ENCODE data around the gene FBXL7.

DNA sequence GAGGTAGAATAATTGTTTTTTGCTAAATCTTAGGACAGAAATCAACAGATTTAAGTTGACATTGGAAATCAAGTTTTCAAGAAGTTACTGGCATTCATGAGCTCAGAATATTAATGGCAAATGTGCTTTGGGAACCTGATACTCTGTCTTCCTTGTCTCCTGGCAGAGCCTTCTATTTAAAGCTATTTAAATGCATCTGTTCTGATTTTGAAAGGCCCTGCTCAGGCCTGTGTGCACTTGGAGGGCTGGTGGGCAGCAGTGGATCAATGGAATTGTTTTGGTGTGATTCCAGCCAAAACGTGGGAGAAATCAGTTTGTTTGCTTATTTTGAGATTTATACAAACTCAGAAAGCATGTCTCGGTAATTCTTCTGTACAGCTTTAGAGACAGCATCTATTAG is 38.5 kb downstream of the FBXL7 start:
- TF ChIP-seq EZH2 (IDR thresholded peaks at IDR 0.05; ENCODE audit: insufficient read depth, poor library complexity, severe bottlenecking): no peak
- no peak for TF ChIP-seq EZH2phosphoT487 (IDR thresholded peaks at IDR 0.05; ENCODE audit: insufficient read depth, low read depth)

Data from GM23248 (cell line).